ENCODE results near the gene UBE2M. TPM values are rescaled to one million over a fixed set of nuclear protein-coding genes. Genes with fewer than 3 reads are reported as not detected.
"Not testable (repeated sequence)": the region's sequence is repeated elsewhere in the genome, so short reads cannot be mapped to it uniquely, and the experiment has no call there.

The UBE2M gene
- total RNA-seq, 1 experiment from 2014 or later = 84.1 TPM

DNA sequence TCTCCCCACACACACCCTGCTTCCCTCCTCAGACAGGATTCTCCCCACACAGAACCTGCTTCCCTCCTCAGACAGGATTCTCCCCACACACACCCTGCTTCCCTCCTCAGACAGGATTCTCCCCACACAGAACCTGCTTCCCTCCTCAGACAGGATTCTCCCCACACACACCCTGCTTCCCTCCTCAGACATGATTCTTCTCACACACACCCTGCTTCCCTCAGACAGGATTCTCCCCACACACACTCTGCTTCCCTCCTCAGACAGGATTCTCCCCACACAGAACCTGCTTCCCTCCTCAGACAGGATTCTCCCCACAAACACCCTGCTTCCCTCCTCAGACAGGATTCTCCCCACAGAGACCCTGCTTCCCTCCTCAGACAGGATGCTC is 19.2 kb downstream of the UBE2M start:
- DNase-seq (ENCODE audit: low read depth) = not testable (repeated sequence)

DNA sequence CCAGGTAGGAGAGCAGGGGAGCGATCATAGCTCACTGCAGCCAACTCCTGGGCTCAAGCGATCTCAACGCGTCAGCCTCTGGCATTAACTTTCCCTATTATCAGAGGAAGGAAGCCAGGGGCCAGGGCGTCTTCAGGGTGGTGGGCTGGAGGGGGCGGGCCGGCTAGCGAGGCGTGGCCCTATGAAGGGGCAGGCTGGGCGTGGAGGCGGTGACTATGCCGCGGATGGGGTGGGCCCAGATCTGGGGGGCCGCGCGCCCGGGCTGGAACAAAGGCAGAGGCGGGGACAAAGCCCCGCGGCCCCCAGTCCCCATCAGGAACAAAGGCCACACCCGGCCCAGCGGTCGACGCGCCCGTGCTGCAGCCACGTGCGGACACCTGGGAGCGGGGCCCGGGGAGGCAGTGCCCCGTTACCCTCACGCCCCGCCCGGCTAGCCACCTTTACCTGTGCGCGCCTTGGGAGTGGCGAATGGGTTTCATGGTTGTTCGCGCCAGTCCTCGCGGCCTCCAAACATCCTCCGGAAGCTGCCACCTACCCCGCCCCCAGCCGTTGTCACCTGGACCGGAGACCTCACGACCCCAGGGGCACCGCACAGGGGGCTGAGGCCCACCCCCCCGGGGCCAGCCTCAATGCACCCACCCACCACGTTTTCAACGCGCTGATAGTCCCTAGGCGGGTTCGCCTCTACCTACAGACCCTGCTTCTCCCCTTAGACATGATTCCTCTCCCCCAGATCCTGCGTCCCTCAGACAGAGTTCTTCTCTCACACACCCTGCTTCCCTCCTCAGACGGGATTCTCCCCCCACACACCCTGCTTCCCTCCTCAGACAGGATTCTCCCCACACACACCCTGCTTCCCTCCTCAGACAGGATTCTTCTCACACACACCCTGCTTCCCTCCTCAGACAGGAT is 19.9 kb downstream of the UBE2M start:
- no peak for DNase-seq (ENCODE audit: low read depth)

- no peak for DNase-seq (ENCODE audit: low read depth)
Observed at GRCh38 chr19:58536852-58537798, 21.3 kb downstream of the UBE2M start.

DNA sequence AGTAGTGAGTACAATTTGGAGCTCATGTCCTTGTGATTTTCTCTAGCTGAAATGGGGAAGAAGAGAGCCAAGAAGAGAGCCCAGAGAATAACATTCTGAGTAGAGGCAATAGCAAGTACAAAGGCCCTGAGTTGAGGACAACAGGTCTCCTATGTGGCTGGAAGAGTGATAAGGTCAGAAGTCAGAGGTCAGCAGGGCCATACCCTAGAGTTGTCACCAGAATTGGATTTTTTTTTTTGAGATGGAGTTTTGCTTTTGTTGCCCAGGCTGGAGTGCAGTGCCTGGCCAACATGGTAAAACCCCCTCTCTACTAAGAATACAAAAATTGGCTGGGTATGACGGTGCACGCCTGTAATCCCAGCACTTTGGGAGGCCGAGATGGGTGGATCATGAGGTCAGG is 22.6 kb downstream of the UBE2M start:
- DNase-seq (ENCODE audit: low read depth) = no peak

- DNase-seq (ENCODE audit: low read depth) = no peak
Observed at GRCh38 chr19:58531034-58531840, 27.2 kb downstream of the UBE2M start.

DNA sequence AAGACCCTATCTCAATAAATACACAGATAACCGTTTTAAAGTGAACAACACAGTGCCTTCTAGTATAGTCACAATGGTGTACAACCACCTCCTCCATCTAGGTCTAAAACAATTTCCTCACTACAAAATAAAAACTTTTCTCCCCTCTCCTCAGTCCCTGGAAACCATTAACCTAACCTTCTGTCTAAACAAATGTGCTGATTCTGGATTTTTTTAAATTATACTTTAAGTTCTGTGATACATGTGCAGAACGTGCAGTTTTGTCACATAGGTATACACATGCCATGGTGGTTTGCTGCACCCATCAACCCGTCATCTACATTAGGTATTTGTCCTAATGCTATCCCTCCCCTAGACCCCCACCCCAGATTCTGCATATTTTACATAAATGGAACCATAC is 29.0 kb downstream of the UBE2M start:
- no peak for DNase-seq (ENCODE audit: low read depth)

DNA sequence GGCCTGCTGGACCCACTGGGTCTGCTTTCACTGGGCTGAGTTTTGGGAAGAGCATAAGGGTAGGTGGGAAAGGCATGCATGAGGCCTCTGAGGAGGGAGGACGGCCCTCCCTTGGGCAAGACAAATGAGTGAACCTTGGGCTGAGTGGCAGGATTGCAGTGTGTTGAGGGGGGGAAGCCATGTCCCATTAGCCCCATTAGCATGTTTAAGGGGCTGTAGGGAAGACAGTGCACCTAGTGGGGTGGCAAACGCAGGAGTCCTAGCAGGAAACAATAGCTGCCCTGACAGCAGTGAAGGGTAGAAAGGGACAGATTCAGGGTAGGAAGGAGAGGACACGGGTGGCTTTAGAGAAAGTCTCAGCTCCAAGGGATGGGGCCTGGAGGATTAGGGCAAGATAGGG is 35.7 kb downstream of the UBE2M start:
- DNase-seq (ENCODE audit: low read depth) = no peak

DNA sequence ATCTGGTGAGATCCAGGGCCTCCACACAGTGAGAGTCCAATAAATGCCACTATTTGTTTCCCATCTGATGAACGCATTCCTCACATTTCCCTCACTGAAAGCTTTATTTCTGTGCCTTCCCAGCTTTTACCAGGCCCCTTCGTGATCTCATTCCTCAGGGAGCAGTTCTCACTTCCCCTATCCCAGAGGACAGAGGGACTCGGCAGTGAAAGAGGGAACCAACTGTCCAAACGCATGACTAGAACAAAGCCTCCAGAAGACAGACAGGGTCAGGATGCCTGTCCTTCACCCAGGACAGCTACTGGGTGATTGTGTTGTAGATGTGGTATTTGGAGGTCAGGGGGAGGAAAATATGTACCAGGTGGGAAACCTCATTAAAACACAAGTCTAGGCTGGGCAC is 36.8 kb downstream of the UBE2M start:
- DNase-seq (ENCODE audit: low read depth) = no peak

- no peak for DNase-seq (ENCODE audit: low read depth)
Observed at GRCh38 chr19:58520257-58520599, 38.2 kb downstream of the UBE2M start.

- peak; percentile 96 for DNase-seq (ENCODE audit: low read depth)
Observed at GRCh38 chr19:58519355-58520256, 38.8 kb downstream of the UBE2M start, which contains the start of gene ZBTB45. Gene ZBTB45 (minus strand): TSS chr19:58519810. CDS start chr19:58517673, 2,137 bp downstream.

GRCh38 chr19:58519087-58519354 is 39.4 kb downstream of the UBE2M start:
- peak; percentile 75 for DNase-seq (ENCODE audit: low read depth)

GRCh38 chr19:58518256-58519086 is 39.9 kb downstream of the UBE2M start:
- no peak for DNase-seq (ENCODE audit: low read depth)

- no peak for DNase-seq (ENCODE audit: low read depth)
Observed at GRCh38 chr19:58516964-58517833, 41.2 kb downstream of the UBE2M start.

DNA sequence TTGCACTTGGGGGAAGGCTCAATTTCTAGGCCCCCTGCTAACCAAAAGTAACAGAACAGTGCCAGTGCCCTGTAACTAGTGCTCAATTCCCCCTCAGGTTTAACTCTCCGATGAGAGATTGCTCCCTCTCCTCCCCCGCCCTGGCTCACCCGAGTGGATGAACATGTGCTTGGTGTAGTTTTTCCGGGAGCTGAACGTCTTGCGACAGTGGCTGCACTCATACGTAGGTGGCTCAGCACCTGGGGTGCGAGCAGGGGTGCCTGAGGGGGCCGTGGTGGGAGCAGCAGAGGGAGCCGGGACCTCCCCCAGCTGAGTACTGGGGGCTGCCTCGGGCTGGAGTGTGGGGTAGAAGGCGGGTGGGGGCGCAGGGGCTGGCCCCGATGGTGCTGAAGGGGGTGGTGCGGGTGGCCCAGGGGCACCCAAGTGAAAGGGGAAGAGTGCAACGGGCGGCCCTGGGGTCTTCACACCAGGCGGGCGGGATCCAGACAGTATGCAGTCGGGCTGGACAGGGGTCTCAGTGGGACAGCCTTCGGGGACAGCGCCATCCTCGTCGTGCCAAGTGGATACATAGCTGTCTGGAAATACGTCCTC is 42.1 kb downstream of the UBE2M start:
- DNase-seq (ENCODE audit: low read depth) = no peak

DNA sequence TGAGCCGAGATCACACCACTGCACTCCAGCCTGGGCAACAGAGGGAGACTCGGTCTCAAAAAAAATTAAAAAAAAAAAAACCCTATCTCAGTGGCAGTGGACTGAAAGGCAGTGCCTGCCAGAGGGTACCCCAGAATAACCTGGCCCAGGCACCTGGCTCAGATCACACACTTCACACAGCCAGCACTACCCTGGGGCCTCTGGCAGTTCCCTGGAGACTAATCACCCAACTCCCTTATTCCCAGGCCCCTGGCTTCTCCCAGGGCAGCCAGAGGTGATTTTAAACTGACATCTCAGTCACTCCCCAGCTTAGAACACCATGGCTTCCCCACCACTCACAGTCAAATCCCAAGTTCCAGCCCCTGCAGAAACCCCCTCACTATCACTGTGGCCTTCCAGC is 43.2 kb downstream of the UBE2M start:
- no peak for DNase-seq (ENCODE audit: low read depth)

DNA sequence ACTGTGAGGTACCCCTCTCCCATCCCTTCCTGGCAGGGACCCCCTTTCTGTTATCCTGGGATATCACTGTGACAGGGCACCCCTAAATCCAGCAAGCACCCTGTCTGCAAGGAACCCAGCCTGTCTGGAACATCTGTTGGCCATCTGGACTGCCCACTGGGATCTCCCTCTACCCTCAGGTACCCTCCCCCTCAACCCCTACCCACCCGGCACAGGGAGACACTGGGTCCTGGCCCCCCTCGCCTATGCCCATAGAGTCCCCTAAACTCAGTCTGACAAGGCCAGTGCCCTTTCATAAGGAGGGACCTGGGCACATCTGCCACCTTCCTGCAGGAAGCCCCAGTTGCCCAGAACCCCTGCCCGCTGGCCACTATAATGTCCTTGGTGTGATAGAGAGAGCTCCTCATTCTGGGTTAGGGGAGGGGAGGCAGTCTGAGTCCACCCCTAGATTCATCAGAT is 43.8 kb downstream of the UBE2M start:
- no peak for DNase-seq (ENCODE audit: low read depth)

DNA sequence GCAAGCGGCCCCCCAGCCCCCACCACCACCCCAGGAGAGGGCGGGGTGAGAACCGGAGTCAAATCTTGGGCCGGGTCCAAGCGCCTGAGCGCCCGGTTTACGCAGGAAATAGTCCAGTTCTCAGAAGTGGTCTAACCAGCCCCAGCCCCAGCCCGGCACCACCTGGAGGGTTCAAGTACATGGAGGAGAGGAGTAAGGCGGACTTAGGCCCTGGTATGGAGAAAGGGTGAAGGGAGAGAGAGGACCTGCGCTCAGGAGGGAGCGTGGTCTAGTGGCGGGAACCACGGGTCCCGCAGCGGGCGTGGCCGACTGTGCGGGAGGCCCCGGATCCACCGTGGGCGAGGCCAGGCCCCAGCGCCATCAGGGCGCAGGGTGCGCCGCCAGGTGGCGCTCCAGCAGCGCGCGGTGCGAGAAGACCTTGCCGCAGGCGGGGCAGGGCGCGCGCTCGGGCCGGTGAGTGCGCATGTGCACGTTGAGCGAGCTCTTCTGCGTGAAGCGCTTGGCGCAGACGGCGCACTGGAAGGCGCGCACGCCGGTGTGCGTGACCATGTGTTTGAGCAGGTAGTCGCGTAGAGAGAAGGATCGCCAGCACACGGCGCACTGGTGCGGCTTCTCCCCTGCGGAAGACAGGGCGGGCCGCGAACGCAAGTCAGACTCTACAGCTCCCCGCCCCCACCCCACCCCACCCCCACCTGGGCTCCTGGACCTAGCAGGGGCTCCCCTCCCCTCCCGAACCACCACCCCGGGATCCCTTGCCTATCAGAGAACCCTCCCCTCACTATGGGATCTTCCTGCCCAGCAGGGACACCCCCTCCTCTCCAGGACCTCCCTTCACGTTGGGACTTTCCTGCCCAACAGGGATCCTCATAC is 44.5 kb downstream of the UBE2M start:
- DNase-seq (ENCODE audit: low read depth) = no peak
